Activated CD4-positive, alpha-beta T cell treated with anti-CD3 and anti-CD28 coated beads for 36 hours (primary cell): Measurements from ENCODE around the gene COG2. TPM values are rescaled to one million over a fixed set of nuclear protein-coding genes. Genes with fewer than 3 reads are reported as not detected.
"Not testable (repeated sequence)": the region's sequence is repeated elsewhere in the genome, so short reads cannot be mapped to it uniquely, and the experiment has no call there.

Source experiments
- ATAC-seq: fragments of 200-7000 bp; cut with Tn5 transposase; one replicate; pipeline ENCODE4 v1.10.0; 2021; ENCODE audit warnings: mild to moderate bottlenecking, moderate library complexity
- CTCF ChIA-PET: fragments of 350-600 bp; sonication (Branson Sonifier 250); formaldehyde crosslinking; loops from one replicate; lab custom pipeline; 2021; ENCODE audit warnings: antibody characterized with exemption; lab: Charles Lee
- POLR2A ChIA-PET: fragments of 350-600 bp; sonication (Branson Sonifier 250); formaldehyde crosslinking; loops from one replicate; lab custom pipeline; 2021; ENCODE audit warnings: antibody characterized with exemption, inconsistent platforms; lab: Charles Lee
- DNase-seq: peaks from one replicate; pipeline ENCODE4 v3.0.0-alpha.2; 2020
- H3K27ac Mint-ChIP-seq: one replicate; pipeline ENCODE4 v1.8.0; 2021; ENCODE audit warnings: mixed read lengths
- H3K27me3 Mint-ChIP-seq: one replicate; pipeline ENCODE4 v1.8.0; 2021; ENCODE audit warnings: mixed read lengths
- H3K36me3 Mint-ChIP-seq: one replicate; pipeline ENCODE4 v1.8.0; 2021; ENCODE audit warnings: low read depth, mixed read lengths
- H3K4me1 Mint-ChIP-seq: one replicate; pipeline ENCODE4 v1.8.0; 2021; ENCODE audit warnings: mixed read lengths
- H3K4me3 Mint-ChIP-seq: one replicate; pipeline ENCODE4 v1.8.0; 2021; ENCODE audit warnings: mild to moderate bottlenecking, moderate library complexity, mixed read lengths
- H3K9me3 Mint-ChIP-seq: one replicate; pipeline ENCODE4 v1.8.0; 2021; ENCODE audit warnings: low read depth, mixed read lengths
- intact Hi-C, 2 experiments: fragments of 100-400 bp; cut with DNase I in 1 of 2; cut with micrococcal nuclease in 1 of 2; formaldehyde crosslinking; loops; one replicate each; pipeline versions ENCODE4 v1.14.2 to v1.15.1; 2022 to 2024; cut with DNase I, micrococcal nuclease
- total RNA-seq, 2 experiments: library from RNA; stranded (reverse); gene quantifications; one replicate each; pipeline ENCODE4 v1.2.3, GENCODE V29; 2021

Gene COG2
- total RNA-seq, 2 experiments from 2014 or later = 28.1 to 32.0 TPM

- intact Hi-C loops = no loop called here
- Mint-ChIP-seq H3K27ac (no peak overlapping the region), H3K4me3 (no peak overlapping the region), H3K36me3 (no peaks in the 10 kb centered on the region), H3K4me1 (no peaks in the 10 kb centered on the region), H3K27me3 (peaks cover 13% of the 10 kb centered on the region), H3K9me3 (no peaks in the 10 kb centered on the region)
- POLR2A ChIA-PET = no interaction called here
- CTCF ChIA-PET = no interaction called here
- no peak for ATAC-seq
- no peak for DNase-seq
Observed at GRCh38 chr1:230710543-230710904, 68.2 kb downstream of the COG2 start.

GRCh38 chr1:230711245-230711644, 69.0 kb downstream of the COG2 start:
- intact Hi-C loops = no loop called here
- ChIA-PET CTCF (no interaction called here), POLR2A (no interaction called here)
- Mint-ChIP-seq H3K4me3 (no peak overlapping the region), H3K27ac (no peak overlapping the region), H3K36me3 (no peaks in the 10 kb centered on the region), H3K27me3 (peaks cover 13% of the 10 kb centered on the region), H3K4me1 (no peaks in the 10 kb centered on the region), H3K9me3 (no peaks in the 10 kb centered on the region)
- ATAC-seq (no peak), DNase-seq (no peak)

GRCh38 chr1:230712470-230712942, 70.2 kb downstream of the COG2 start:
- Mint-ChIP-seq H3K36me3 (no peaks in the 10 kb centered on the region), H3K4me3 (no peak overlapping the region), H3K4me1 (no peaks in the 10 kb centered on the region), H3K9me3 (peaks cover 3% of the 10 kb centered on the region), H3K27me3 (peaks cover 15% of the 10 kb centered on the region), H3K27ac (no peak overlapping the region)
- CTCF ChIA-PET = interaction anchor here (0.6 kb wide), 1 partner anchor 727 kb away, joined by 3 read pairs; no protein-coding TSS in a partner anchor
- POLR2A ChIA-PET = no interaction called here
- DNase-seq = no peak
- intact Hi-C loops = no loop called here
- no peak for ATAC-seq

GRCh38 chr1:230713138-230713537, 70.9 kb downstream of the COG2 start:
- peaks cover 3% of the 10 kb centered on the region for H3K9me3 Mint-ChIP-seq
- ChIA-PET CTCF (no interaction called here), POLR2A (no interaction called here)
- ATAC-seq (no peak), DNase-seq (no peak)
- H3K4me3 Mint-ChIP-seq = no peak overlapping the region
- peaks cover 12% of the 10 kb centered on the region for H3K27me3 Mint-ChIP-seq
- H3K27ac Mint-ChIP-seq = no peak overlapping the region
- intact Hi-C loops = no loop called here
- H3K36me3 Mint-ChIP-seq = no peaks in the 10 kb centered on the region
- no peaks in the 10 kb centered on the region for H3K4me1 Mint-ChIP-seq

- ChIA-PET POLR2A (no interaction called here), CTCF (no interaction called here)
- no peak overlapping the region for H3K27ac Mint-ChIP-seq
- no peaks in the 10 kb centered on the region for H3K4me1 Mint-ChIP-seq
- H3K36me3 Mint-ChIP-seq = no peaks in the 10 kb centered on the region
- DNase-seq (no peak), ATAC-seq (no peak)
- H3K27me3 Mint-ChIP-seq = peaks cover 12% of the 10 kb centered on the region
- intact Hi-C loops = no loop called here
- H3K9me3 Mint-ChIP-seq = peaks cover 3% of the 10 kb centered on the region
- H3K4me3 Mint-ChIP-seq = no peak overlapping the region
Observed at GRCh38 chr1:230713547-230713914, 71.2 kb downstream of the COG2 start.

GRCh38 chr1:230713915-230714764, 71.9 kb downstream of the COG2 start, which contains the start of gene AGT:
Gene AGT, minus strand, starts transcription at chr1:230714122. Its CDS starts 3,299 bp downstream, at chr1:230710823.
- no peak for DNase-seq
- Mint-ChIP-seq H3K36me3 (no peaks in the 10 kb centered on the region), H3K4me1 (no peaks in the 10 kb centered on the region), H3K9me3 (peaks cover 3% of the 10 kb centered on the region), H3K27me3 (peaks cover 12% of the 10 kb centered on the region), H3K27ac (no peak within 1 kb of the TSS), H3K4me3 (no peak within 1 kb of the TSS)
- ChIA-PET POLR2A (no interaction called here), CTCF (no interaction called here)
- no peak for ATAC-seq
- intact Hi-C loops = no loop called here

GRCh38 chr1:230715510-230715909, 73.2 kb downstream of the COG2 start:
- no peaks in the 10 kb centered on the region for H3K36me3 Mint-ChIP-seq
- H3K27ac Mint-ChIP-seq = no peak overlapping the region
- no peaks in the 10 kb centered on the region for H3K4me1 Mint-ChIP-seq
- no peak overlapping the region for H3K4me3 Mint-ChIP-seq
- POLR2A ChIA-PET = no interaction called here
- CTCF ChIA-PET = no interaction called here
- ATAC-seq (no peak), DNase-seq (no peak)
- peaks cover 3% of the 10 kb centered on the region for H3K9me3 Mint-ChIP-seq
- peaks cover 12% of the 10 kb centered on the region for H3K27me3 Mint-ChIP-seq
- intact Hi-C loops = no loop called here

GRCh38 chr1:230716453-230716852, 74.2 kb downstream of the COG2 start:
- intact Hi-C loops, H3K4me3 Mint-ChIP-seq, POLR2A ChIA-PET, DNase-seq, H3K4me1 Mint-ChIP-seq, H3K9me3 Mint-ChIP-seq, H3K36me3 Mint-ChIP-seq, ATAC-seq, H3K27ac Mint-ChIP-seq: not testable (repeated sequence)
- CTCF ChIA-PET = interaction anchor here (0.6 kb wide), 1 partner anchor 403 kb away, joined by 3 read pairs; no protein-coding TSS in a partner anchor
- H3K27me3 Mint-ChIP-seq = peaks cover 12% of the 10 kb centered on the region

GRCh38 chr1:230717251-230717650, 75.0 kb downstream of the COG2 start:
- CTCF ChIA-PET = interaction anchor here (0.6 kb wide), 1 partner anchor 402 kb away, joined by 3 read pairs; no protein-coding TSS in a partner anchor
- POLR2A ChIA-PET = no interaction called here
- H3K9me3 Mint-ChIP-seq = peaks cover 8% of the 10 kb centered on the region

GRCh38 chr1:230721849-230722522, 79.7 kb downstream of the COG2 start:
- CTCF ChIA-PET = not testable (repeated sequence)

More at GRCh38 chr1:230717251-230717650, 75.0 kb downstream of the COG2 start:
- Mint-ChIP-seq H3K36me3 (no peaks in the 10 kb centered on the region), H3K4me1 (no peaks in the 10 kb centered on the region), H3K27ac (no peak overlapping the region), H3K27me3 (peaks cover 12% of the 10 kb centered on the region), H3K4me3 (no peak overlapping the region)
- no peak for ATAC-seq
- no peak for DNase-seq
- intact Hi-C loops = no loop called here

GRCh38 chr1:230725256-230726012, 83.2 kb downstream of the COG2 start:
- H3K36me3 Mint-ChIP-seq = no peaks in the 10 kb centered on the region
- H3K27ac Mint-ChIP-seq = no peak overlapping the region
- no peak for ATAC-seq
- intact Hi-C loops = no loop called here
- peaks cover 12% of the 10 kb centered on the region for H3K27me3 Mint-ChIP-seq
- no peak overlapping the region for H3K4me3 Mint-ChIP-seq
- peaks cover 5% of the 10 kb centered on the region for H3K9me3 Mint-ChIP-seq
- DNase-seq = no peak
- CTCF ChIA-PET = no interaction called here
- no peaks in the 10 kb centered on the region for H3K4me1 Mint-ChIP-seq
- POLR2A ChIA-PET = no interaction called here

More at GRCh38 chr1:230721849-230722522, 79.7 kb downstream of the COG2 start:
- H3K4me3 Mint-ChIP-seq, H3K27me3 Mint-ChIP-seq, H3K9me3 Mint-ChIP-seq, ATAC-seq, H3K36me3 Mint-ChIP-seq, POLR2A ChIA-PET, H3K4me1 Mint-ChIP-seq, H3K27ac Mint-ChIP-seq, intact Hi-C loops, DNase-seq: not testable (repeated sequence)
